ENCODE measurements around the gene RFNG. TPM values are rescaled to one million over a fixed set of nuclear protein-coding genes. Genes with fewer than 3 reads are reported as not detected.

RFNG gene
- total RNA-seq, 8 experiments from 2014 or later, result 19.3 to 38.6 (median 28.5) TPM

- in situ Hi-C loops (cut with MboI; ENCODE audit: low pct_unique_long_range_greater_than_20kb in 2 of 9, low sequenced_read_pairs in 9 of 9, unreplicated experiment in 9 of 9), result no loop called here
- Histone ChIP-seq H3K4me1 (replicated peaks in 1 of 2) (peaks cover 13 to 24% of the 10 kb centered on the region in 2 donors), H3K27ac (no peak overlapping the region), H3K4me3 (no peak overlapping the region)
- ATAC-seq (replicated peaks in 6 of 8), result peak in 2 of 8 experiments; percentile 3 to 53
- WGBS, 10 experiments, result 62% methylated on average over 6 of the region's 22 CpGs; no CpG with 5 or more reads in 9 of the 10 experiments
These were observed 38.3 kb downstream of the RFNG start for GRCh38 chr17:82013341-82013740.

GRCh38 chr17:82012640-82013295 lies 38.8 kb downstream of the RFNG start:
- in situ Hi-C loops (cut with MboI; ENCODE audit: low pct_unique_long_range_greater_than_20kb in 2 of 9, low sequenced_read_pairs in 9 of 9, unreplicated experiment in 9 of 9), result no loop called here
- H3K27ac ChIP-seq, result peak overlapping the region; percentile 7 to 49
- H3K4me3 ChIP-seq, result no peak overlapping the region
- peak; percentile 30 to 60 (median 50) for ATAC-seq (replicated peaks in 6 of 8)
- H3K4me1 ChIP-seq (replicated peaks in 1 of 2), result peaks cover 13 to 25% of the 10 kb centered on the region in 2 donors
- 40 to 90% (median 81%) methylated on average over 1 to 5 of the region's 19 CpGs; no CpG with 5 or more reads in 4 of the 10 experiments for WGBS, 10 experiments

- WGBS, 10 experiments, result 26 to 80% methylated on average over 4 to 7 of the region's 20 CpGs; no CpG with 5 or more reads in 8 of the 10 experiments
These were observed 39.4 kb downstream of the RFNG start for GRCh38 chr17:82012261-82012639.

GRCh38 chr17:82011617-82012187 lies 39.9 kb downstream of the RFNG start:
- WGBS, 10 experiments, result 75 to 100% (median 100%) methylated on average over 1 to 5 of the region's 19 CpGs; no CpG with 5 or more reads in 7 of the 10 experiments
- ATAC-seq (replicated peaks in 6 of 8), result no peak
- Histone ChIP-seq H3K4me3 (no peak overlapping the region), H3K27ac (no peak overlapping the region), H3K4me1 (replicated peaks in 1 of 2) (peaks cover 13 to 29% of the 10 kb centered on the region in 2 donors)
- in situ Hi-C loops (cut with MboI; ENCODE audit: low pct_unique_long_range_greater_than_20kb in 2 of 9, low sequenced_read_pairs in 9 of 9, unreplicated experiment in 9 of 9), result no loop called here

More at GRCh38 chr17:82012261-82012639, 39.4 kb downstream of the RFNG start:
- peak in 2 of 8 experiments; percentile 0 to 3 for ATAC-seq (replicated peaks in 6 of 8)
- in situ Hi-C loops (cut with MboI; ENCODE audit: low pct_unique_long_range_greater_than_20kb in 2 of 9, low sequenced_read_pairs in 9 of 9, unreplicated experiment in 9 of 9), result no loop called here
- Histone ChIP-seq H3K27ac (peak overlapping the region; percentile 7 to 49), H3K4me1 (replicated peaks in 1 of 2) (peaks cover 13 to 25% of the 10 kb centered on the region in 2 donors), H3K4me3 (no peak overlapping the region)

- no peak overlapping the region for H3K27ac ChIP-seq
- no peak for ATAC-seq (replicated peaks in 6 of 8)
- WGBS, 10 experiments, result 67 to 100% (median 75%) methylated on average over 2 to 5 of the region's 39 CpGs; no CpG with 5 or more reads in 6 of the 10 experiments
- in situ Hi-C loops (cut with MboI; ENCODE audit: low pct_unique_long_range_greater_than_20kb in 2 of 9, low sequenced_read_pairs in 9 of 9, unreplicated experiment in 9 of 9), result no loop called here
- H3K4me1 ChIP-seq (replicated peaks in 1 of 2), result peaks cover 13 to 32% of the 10 kb centered on the region in 2 donors
- H3K4me3 ChIP-seq, result no peak overlapping the region
These were observed 40.8 kb downstream of the RFNG start for GRCh38 chr17:82010575-82011525.

GRCh38 chr17:82009413-82009812 lies 42.2 kb downstream of the RFNG start:
- peaks cover 13 to 26% of the 10 kb centered on the region in 2 donors for H3K4me1 ChIP-seq (replicated peaks in 1 of 2)
- ATAC-seq (replicated peaks in 6 of 8), result no peak
- WGBS, 10 experiments, result 96 to 100% methylated on average over 2 to 4 of the region's 15 CpGs; no CpG with 5 or more reads in 8 of the 10 experiments
- H3K27ac ChIP-seq, result no peak overlapping the region
- in situ Hi-C loops (cut with MboI; ENCODE audit: low pct_unique_long_range_greater_than_20kb in 2 of 9, low sequenced_read_pairs in 9 of 9, unreplicated experiment in 9 of 9), result no loop called here
- no peak overlapping the region for H3K4me3 ChIP-seq

- Histone ChIP-seq H3K4me1 (replicated peaks in 1 of 2) (peaks cover 13 to 30% of the 10 kb centered on the region in 2 donors), H3K4me3 (no peak overlapping the region), H3K27ac (no peak overlapping the region)
- WGBS, 10 experiments, result 90 to 100% (median 100%) methylated on average over 1 to 4 of the region's 28 CpGs; no CpG with 5 or more reads in 7 of the 10 experiments
- in situ Hi-C loops (cut with MboI; ENCODE audit: low pct_unique_long_range_greater_than_20kb in 2 of 9, low sequenced_read_pairs in 9 of 9, unreplicated experiment in 9 of 9), result no loop called here
- no peak for ATAC-seq (replicated peaks in 6 of 8)
These were observed 42.6 kb downstream of the RFNG start for GRCh38 chr17:82008941-82009405.

- peaks cover 13 to 35% of the 10 kb centered on the region in 2 donors for H3K4me1 ChIP-seq (replicated peaks in 1 of 2)
- ATAC-seq (replicated peaks in 6 of 8), result no peak
- in situ Hi-C loops (cut with MboI; ENCODE audit: low pct_unique_long_range_greater_than_20kb in 2 of 9, low sequenced_read_pairs in 9 of 9, unreplicated experiment in 9 of 9), result no loop called here
- H3K27ac ChIP-seq, result no peak overlapping the region
- no peak overlapping the region for H3K4me3 ChIP-seq
- WGBS, 10 experiments, result 80 to 100% (median 90%) methylated on average over 3 to 8 of the region's 26 CpGs; no CpG with 5 or more reads in 7 of the 10 experiments
These were observed 43.2 kb downstream of the RFNG start for GRCh38 chr17:82008258-82008940.

GRCh38 chr17:82007495-82008257 lies 43.9 kb downstream of the RFNG start:
- no peak for ATAC-seq (replicated peaks in 6 of 8)
- 93 to 100% methylated on average over 3 to 4 of the region's 30 CpGs; no CpG with 5 or more reads in 8 of the 10 experiments for WGBS, 10 experiments
- Histone ChIP-seq H3K4me3 (no peak overlapping the region), H3K27ac (no peak overlapping the region), H3K4me1 (replicated peaks in 1 of 2) (peaks cover 7 to 30% of the 10 kb centered on the region in 2 donors)
- in situ Hi-C loops (cut with MboI; ENCODE audit: low pct_unique_long_range_greater_than_20kb in 2 of 9, low sequenced_read_pairs in 9 of 9, unreplicated experiment in 9 of 9), result no loop called here

- in situ Hi-C loops (cut with MboI; ENCODE audit: low pct_unique_long_range_greater_than_20kb in 2 of 9, low sequenced_read_pairs in 9 of 9, unreplicated experiment in 9 of 9), result no loop called here
- H3K4me3 ChIP-seq, result no peak overlapping the region
- 86 to 100% (median 90%) methylated on average over 1 to 2 of the region's 6 CpGs; no CpG with 5 or more reads in 7 of the 10 experiments for WGBS, 10 experiments
- ATAC-seq (replicated peaks in 6 of 8), result no peak
- H3K27ac ChIP-seq, result no peak overlapping the region
- peaks cover 2 to 25% of the 10 kb centered on the region in 2 donors for H3K4me1 ChIP-seq (replicated peaks in 1 of 2)
These were observed 44.5 kb downstream of the RFNG start for GRCh38 chr17:82007228-82007494.

GRCh38 chr17:82006468-82007227 lies 45.0 kb downstream of the RFNG start:
- H3K27ac ChIP-seq, result no peak overlapping the region
- in situ Hi-C loops (cut with MboI; ENCODE audit: low pct_unique_long_range_greater_than_20kb in 2 of 9, low sequenced_read_pairs in 9 of 9, unreplicated experiment in 9 of 9), result no loop called here
- H3K4me1 ChIP-seq (replicated peaks in 1 of 2), result peaks cover 0 to 22% of the 10 kb centered on the region in 2 donors
- 85 to 100% (median 93%) methylated on average over 1 to 3 of the region's 24 CpGs; no CpG with 5 or more reads in 6 of the 10 experiments for WGBS, 10 experiments
- peak in 2 of 8 experiments; percentile 3 to 12 for ATAC-seq (replicated peaks in 6 of 8)
- H3K4me3 ChIP-seq, result no peak overlapping the region

Measured in motor neuron (in vitro differentiated cells).